ENCODE results near the gene TMEM119.
"Not testable (repeated sequence)": the region's sequence is repeated elsewhere in the genome, so short reads cannot be mapped to it uniquely, and the experiment has no call there.

TMEM119 gene

GRCh38 chr12:108563804-108564151, 34.1 kb downstream of the TMEM119 start:
- Mint-ChIP-seq H3K9me3 (no peaks in the 10 kb centered on the region), H3K36me3 (peaks cover 29% of the 10 kb centered on the region)

GRCh38 chr12:108563136-108563803, 34.6 kb downstream of the TMEM119 start:
- Mint-ChIP-seq H3K9me3 (no peaks in the 10 kb centered on the region), H3K4me1 (peaks cover 51% of the 10 kb centered on the region), H3K4me3 (peak overlapping the region; percentile 94), H3K36me3 (peaks cover 24% of the 10 kb centered on the region), H3K27ac (peak overlapping the region; percentile 93), H3K27me3 (no peaks in the 10 kb centered on the region)
- peak; percentile 71 for ATAC-seq

More at GRCh38 chr12:108563804-108564151, 34.1 kb downstream of the TMEM119 start:
- Mint-ChIP-seq H3K27ac (peak overlapping the region; percentile 93), H3K4me1 (peaks cover 53% of the 10 kb centered on the region), H3K4me3 (peak overlapping the region; percentile 94), H3K27me3 (no peaks in the 10 kb centered on the region)
- ATAC-seq: no peak

GRCh38 chr12:108562348-108563135, 35.3 kb downstream of the TMEM119 start, which contains the start of gene ISCU:
Gene ISCU (plus strand): TSS chr12:108562596. CDS start chr12:108562623, 27 bp downstream.
- peaks cover 24% of the 10 kb centered on the region for H3K36me3 Mint-ChIP-seq
- H3K27me3 Mint-ChIP-seq: no peaks in the 10 kb centered on the region
- peak within 1 kb of the TSS; percentile 94 for H3K4me3 Mint-ChIP-seq
- H3K4me1 Mint-ChIP-seq: peaks cover 51% of the 10 kb centered on the region
- H3K9me3 Mint-ChIP-seq: no peaks in the 10 kb centered on the region
- H3K27ac Mint-ChIP-seq: peak within 1 kb of the TSS; percentile 93
- ATAC-seq: peak; percentile 87

GRCh38 chr12:108561852-108562347, 36.0 kb downstream of the TMEM119 start:
- peak; percentile 0 for ATAC-seq
- Mint-ChIP-seq H3K4me3 (peak overlapping the region; percentile 94), H3K9me3 (no peaks in the 10 kb centered on the region), H3K27me3 (no peaks in the 10 kb centered on the region), H3K36me3 (peaks cover 23% of the 10 kb centered on the region), H3K27ac (peak overlapping the region; percentile 93), H3K4me1 (peaks cover 51% of the 10 kb centered on the region)

GRCh38 chr12:108560752-108561719, 36.8 kb downstream of the TMEM119 start, which contains the start of gene SART3:
Gene SART3 (minus strand): TSS chr12:108561173. CDS start chr12:108561154, 19 bp downstream.
- ATAC-seq: peak; percentile 66
- peaks cover 51% of the 10 kb centered on the region for H3K4me1 Mint-ChIP-seq
- H3K4me3 Mint-ChIP-seq: peak within 1 kb of the TSS; percentile 94
- no peaks in the 10 kb centered on the region for H3K9me3 Mint-ChIP-seq
- no peaks in the 10 kb centered on the region for H3K27me3 Mint-ChIP-seq
- peak within 1 kb of the TSS; percentile 93 for H3K27ac Mint-ChIP-seq
- peaks cover 17% of the 10 kb centered on the region for H3K36me3 Mint-ChIP-seq

- peaks cover 10% of the 10 kb centered on the region for H3K36me3 Mint-ChIP-seq
- no peaks in the 10 kb centered on the region for H3K9me3 Mint-ChIP-seq
- peak overlapping the region; percentile 93 for H3K27ac Mint-ChIP-seq
- peak overlapping the region; percentile 94 for H3K4me3 Mint-ChIP-seq
- H3K27me3 Mint-ChIP-seq: no peaks in the 10 kb centered on the region
- no peak for ATAC-seq
- H3K4me1 Mint-ChIP-seq: peaks cover 51% of the 10 kb centered on the region
Observed at GRCh38 chr12:108560321-108560721, 37.6 kb downstream of the TMEM119 start.

GRCh38 chr12:108559748-108560147, 38.1 kb downstream of the TMEM119 start:
- Mint-ChIP-seq H3K4me3 (peak overlapping the region; percentile 94), H3K36me3 (peaks cover 13% of the 10 kb centered on the region), H3K9me3 (no peaks in the 10 kb centered on the region), H3K27me3 (no peaks in the 10 kb centered on the region), H3K4me1 (peaks cover 56% of the 10 kb centered on the region), H3K27ac (peak overlapping the region; percentile 93)
- no peak for ATAC-seq

- ATAC-seq: no peak
- H3K27ac Mint-ChIP-seq: peak overlapping the region; percentile 93
- H3K4me1 Mint-ChIP-seq: peaks cover 59% of the 10 kb centered on the region
- H3K9me3 Mint-ChIP-seq: no peaks in the 10 kb centered on the region
- peaks cover 15% of the 10 kb centered on the region for H3K36me3 Mint-ChIP-seq
- H3K27me3 Mint-ChIP-seq: no peaks in the 10 kb centered on the region
- peak overlapping the region; percentile 94 for H3K4me3 Mint-ChIP-seq
Observed at GRCh38 chr12:108559007-108559655, 38.8 kb downstream of the TMEM119 start.

GRCh38 chr12:108555383-108555782, 42.5 kb downstream of the TMEM119 start:
- not testable (repeated sequence) for H3K27me3 Mint-ChIP-seq, H3K27ac Mint-ChIP-seq, H3K9me3 Mint-ChIP-seq, ATAC-seq, H3K4me3 Mint-ChIP-seq
- Mint-ChIP-seq H3K4me1 (peaks cover 91% of the 10 kb centered on the region), H3K36me3 (peaks cover 24% of the 10 kb centered on the region)

- ATAC-seq: no peak
- Mint-ChIP-seq H3K4me3 (no peak overlapping the region), H3K27ac (no peak overlapping the region), H3K4me1 (peaks cover 85% of the 10 kb centered on the region), H3K27me3 (no peaks in the 10 kb centered on the region), H3K9me3 (no peaks in the 10 kb centered on the region), H3K36me3 (peaks cover 25% of the 10 kb centered on the region)
Observed at GRCh38 chr12:108553799-108554198, 44.1 kb downstream of the TMEM119 start.

- ATAC-seq: no peak
- no peaks in the 10 kb centered on the region for H3K27me3 Mint-ChIP-seq
- H3K27ac Mint-ChIP-seq: peak overlapping the region; percentile 3
- peaks cover 71% of the 10 kb centered on the region for H3K4me1 Mint-ChIP-seq
- peaks cover 23% of the 10 kb centered on the region for H3K36me3 Mint-ChIP-seq
- H3K4me3 Mint-ChIP-seq: peak overlapping the region; percentile 41
- no peaks in the 10 kb centered on the region for H3K9me3 Mint-ChIP-seq
Observed at GRCh38 chr12:108551535-108551934, 46.3 kb downstream of the TMEM119 start.

GRCh38 chr12:108548954-108549521, 48.8 kb downstream of the TMEM119 start:
- Mint-ChIP-seq H3K4me1 (peaks cover 63% of the 10 kb centered on the region), H3K9me3 (no peaks in the 10 kb centered on the region), H3K27ac (no peak overlapping the region), H3K4me3 (no peak overlapping the region), H3K27me3 (no peaks in the 10 kb centered on the region), H3K36me3 (peaks cover 33% of the 10 kb centered on the region)
- ATAC-seq: no peak

- peak overlapping the region; percentile 57 for H3K27ac Mint-ChIP-seq
- H3K4me3 Mint-ChIP-seq: no peak overlapping the region
- H3K27me3 Mint-ChIP-seq: no peaks in the 10 kb centered on the region
- peaks cover 52% of the 10 kb centered on the region for H3K4me1 Mint-ChIP-seq
- no peak for ATAC-seq
- H3K9me3 Mint-ChIP-seq: no peaks in the 10 kb centered on the region
- H3K36me3 Mint-ChIP-seq: peaks cover 46% of the 10 kb centered on the region
Observed at GRCh38 chr12:108547686-108548085, 50.2 kb downstream of the TMEM119 start.

GRCh38 chr12:108543652-108544051, 54.2 kb downstream of the TMEM119 start:
- H3K27ac Mint-ChIP-seq: peak overlapping the region; percentile 94
- H3K4me1 Mint-ChIP-seq: peaks cover 50% of the 10 kb centered on the region
- H3K27me3 Mint-ChIP-seq: no peaks in the 10 kb centered on the region
- no peak for ATAC-seq
- peaks cover 45% of the 10 kb centered on the region for H3K36me3 Mint-ChIP-seq
- H3K4me3 Mint-ChIP-seq: no peak overlapping the region
- no peaks in the 10 kb centered on the region for H3K9me3 Mint-ChIP-seq

Data from stimulated activated memory B cell treated with anti-CD40 and anti-IgM and Interleukin-4, amounts not matched to agents 10 μg/mL and 1 μg/mL and 100 μg/mL, for 72 hours (primary cell).